ENCODE results near the gene PLXND1. TPM values are rescaled to one million over a fixed set of nuclear protein-coding genes. Genes with fewer than 3 reads are reported as not detected.
A peak's percentile ranks its signal among the peaks of the same experiment; 100 is the strongest.

The PLXND1 gene
- total and polyA plus RNA-seq, 9 donors = 91.2 to 175 (median 141) TPM

- no peak for DNase-seq
- no peaks in the 10 kb centered on the region for H3K36me3 ChIP-seq (ENCODE audit: control insufficient read depth, insufficient read depth, low read length)
- 81% methylated on average over 7 of the region's 14 CpGs for WGBS (ENCODE audit: insufficient coverage)
Observed at GRCh38 chr3:129621626-129622225, 15.2 kb upstream of the PLXND1 start.

GRCh38 chr3:129620828-129621559, 14.5 kb upstream of the PLXND1 start:
- H3K36me3 ChIP-seq (ENCODE audit: control insufficient read depth, insufficient read depth, low read length) = no peaks in the 10 kb centered on the region
- H3K27ac ChIP-seq (ENCODE audit: low read length) = no peak overlapping the region
- H3K9me3 ChIP-seq (replicated peaks; ENCODE audit: control insufficient read depth, low read depth, low read length) = no peaks in the 10 kb centered on the region
- 35% methylated on average over 5 of the region's 18 CpGs for WGBS (ENCODE audit: insufficient coverage)
- H3K4me3 ChIP-seq (ENCODE audit: low read length) = no peak overlapping the region
- peak; percentile 8 for DNase-seq
- no peaks in the 10 kb centered on the region for H3K27me3 ChIP-seq (ENCODE audit: control insufficient read depth, insufficient read depth, low read length)
- H3K4me1 ChIP-seq (ENCODE audit: control insufficient read depth, insufficient read depth, low read length) = peaks cover 77% of the 10 kb centered on the region

More at GRCh38 chr3:129621626-129622225, 15.2 kb upstream of the PLXND1 start:
- Histone ChIP-seq H3K4me3 (ENCODE audit: low read length) (no peak overlapping the region), H3K9me3 (replicated peaks; ENCODE audit: control insufficient read depth, low read depth, low read length) (no peaks in the 10 kb centered on the region), H3K27me3 (ENCODE audit: control insufficient read depth, insufficient read depth, low read length) (no peaks in the 10 kb centered on the region), H3K27ac (ENCODE audit: low read length) (peak overlapping the region; percentile 86), H3K4me1 (ENCODE audit: control insufficient read depth, insufficient read depth, low read length) (peaks cover 75% of the 10 kb centered on the region)

- H3K27ac ChIP-seq (ENCODE audit: low read length) = peak overlapping the region; percentile 76
- H3K27me3 ChIP-seq (ENCODE audit: control insufficient read depth, insufficient read depth, low read length) = no peaks in the 10 kb centered on the region
- H3K4me3 ChIP-seq (ENCODE audit: low read length) = no peak overlapping the region
- 77% methylated on average over 5 of the region's 6 CpGs for WGBS (ENCODE audit: insufficient coverage)
- no peaks in the 10 kb centered on the region for H3K9me3 ChIP-seq (replicated peaks; ENCODE audit: control insufficient read depth, low read depth, low read length)
- no peaks in the 10 kb centered on the region for H3K36me3 ChIP-seq (ENCODE audit: control insufficient read depth, insufficient read depth, low read length)
- peaks cover 72% of the 10 kb centered on the region for H3K4me1 ChIP-seq (ENCODE audit: control insufficient read depth, insufficient read depth, low read length)
- peak; percentile 39 for DNase-seq
Observed at GRCh38 chr3:129619726-129620162, 13.3 kb upstream of the PLXND1 start.

GRCh38 chr3:129618901-129619671, 12.6 kb upstream of the PLXND1 start:
- Histone ChIP-seq H3K27ac (ENCODE audit: low read length) (peak overlapping the region; percentile 76), H3K27me3 (ENCODE audit: control insufficient read depth, insufficient read depth, low read length) (no peaks in the 10 kb centered on the region), H3K36me3 (ENCODE audit: control insufficient read depth, insufficient read depth, low read length) (no peaks in the 10 kb centered on the region), H3K9me3 (replicated peaks; ENCODE audit: control insufficient read depth, low read depth, low read length) (no peaks in the 10 kb centered on the region), H3K4me1 (ENCODE audit: control insufficient read depth, insufficient read depth, low read length) (peaks cover 73% of the 10 kb centered on the region), H3K4me3 (ENCODE audit: low read length) (no peak overlapping the region)
- DNase-seq = peak; percentile 21
- 29% methylated on average over 17 of the region's 23 CpGs for WGBS (ENCODE audit: insufficient coverage)

- H3K4me1 ChIP-seq (ENCODE audit: control insufficient read depth, insufficient read depth, low read length) = peaks cover 66% of the 10 kb centered on the region
- no peaks in the 10 kb centered on the region for H3K9me3 ChIP-seq (replicated peaks; ENCODE audit: control insufficient read depth, low read depth, low read length)
- no peaks in the 10 kb centered on the region for H3K36me3 ChIP-seq (ENCODE audit: control insufficient read depth, insufficient read depth, low read length)
- no peak overlapping the region for H3K4me3 ChIP-seq (ENCODE audit: low read length)
- H3K27me3 ChIP-seq (ENCODE audit: control insufficient read depth, insufficient read depth, low read length) = no peaks in the 10 kb centered on the region
- DNase-seq = peak; percentile 42
- H3K27ac ChIP-seq (ENCODE audit: low read length) = peak overlapping the region; percentile 76
- 38% methylated on average over 10 of the region's 15 CpGs for WGBS (ENCODE audit: insufficient coverage)
Observed at GRCh38 chr3:129618186-129618820, 11.8 kb upstream of the PLXND1 start.

- H3K9me3 ChIP-seq (replicated peaks; ENCODE audit: control insufficient read depth, low read depth, low read length) = no peaks in the 10 kb centered on the region
- H3K4me3 ChIP-seq (ENCODE audit: low read length) = no peak overlapping the region
- no peaks in the 10 kb centered on the region for H3K36me3 ChIP-seq (ENCODE audit: control insufficient read depth, insufficient read depth, low read length)
- no peak overlapping the region for H3K27ac ChIP-seq (ENCODE audit: low read length)
- H3K4me1 ChIP-seq (ENCODE audit: control insufficient read depth, insufficient read depth, low read length) = peaks cover 64% of the 10 kb centered on the region
- no peaks in the 10 kb centered on the region for H3K27me3 ChIP-seq (ENCODE audit: control insufficient read depth, insufficient read depth, low read length)
- WGBS (ENCODE audit: insufficient coverage) = 76% methylated on average over 8 of the region's 12 CpGs
- no peak for DNase-seq
Observed at GRCh38 chr3:129617381-129618185, 11.1 kb upstream of the PLXND1 start.

GRCh38 chr3:129616713-129617112, 10.2 kb upstream of the PLXND1 start:
- H3K27ac ChIP-seq (ENCODE audit: low read length) = no peak overlapping the region
- DNase-seq = peak; percentile 60
- no peak overlapping the region for H3K4me3 ChIP-seq (ENCODE audit: low read length)
- no peaks in the 10 kb centered on the region for H3K27me3 ChIP-seq (ENCODE audit: control insufficient read depth, insufficient read depth, low read length)
- no peaks in the 10 kb centered on the region for H3K36me3 ChIP-seq (ENCODE audit: control insufficient read depth, insufficient read depth, low read length)
- WGBS (ENCODE audit: insufficient coverage) = 45% methylated on average over 4 of the region's 5 CpGs
- H3K4me1 ChIP-seq (ENCODE audit: control insufficient read depth, insufficient read depth, low read length) = peaks cover 66% of the 10 kb centered on the region
- no peaks in the 10 kb centered on the region for H3K9me3 ChIP-seq (replicated peaks; ENCODE audit: control insufficient read depth, low read depth, low read length)

GRCh38 chr3:129616291-129616690, 9.8 kb upstream of the PLXND1 start:
- H3K4me3 ChIP-seq (ENCODE audit: low read length) = no peak overlapping the region
- H3K4me1 ChIP-seq (ENCODE audit: control insufficient read depth, insufficient read depth, low read length) = peaks cover 67% of the 10 kb centered on the region
- H3K9me3 ChIP-seq (replicated peaks; ENCODE audit: control insufficient read depth, low read depth, low read length) = no peaks in the 10 kb centered on the region
- H3K36me3 ChIP-seq (ENCODE audit: control insufficient read depth, insufficient read depth, low read length) = no peaks in the 10 kb centered on the region
- H3K27me3 ChIP-seq (ENCODE audit: control insufficient read depth, insufficient read depth, low read length) = no peaks in the 10 kb centered on the region
- WGBS (ENCODE audit: insufficient coverage) = 63% methylated on average over 7 of the region's 8 CpGs
- H3K27ac ChIP-seq (ENCODE audit: low read length) = no peak overlapping the region
- DNase-seq = peak; percentile 7

- no peak overlapping the region for H3K27ac ChIP-seq (ENCODE audit: low read length)
- DNase-seq = peak; percentile 19
- H3K4me3 ChIP-seq (ENCODE audit: low read length) = no peak overlapping the region
- no peaks in the 10 kb centered on the region for H3K27me3 ChIP-seq (ENCODE audit: control insufficient read depth, insufficient read depth, low read length)
- H3K9me3 ChIP-seq (replicated peaks; ENCODE audit: control insufficient read depth, low read depth, low read length) = no peaks in the 10 kb centered on the region
- peaks cover 66% of the 10 kb centered on the region for H3K4me1 ChIP-seq (ENCODE audit: control insufficient read depth, insufficient read depth, low read length)
- no peaks in the 10 kb centered on the region for H3K36me3 ChIP-seq (ENCODE audit: control insufficient read depth, insufficient read depth, low read length)
- WGBS (ENCODE audit: insufficient coverage) = 71% methylated on average over 8 of the region's 8 CpGs
Observed at GRCh38 chr3:129615751-129616281, 9.3 kb upstream of the PLXND1 start.

Measured in muscle of leg (tissue), 11 donors.